Mesenchymal stem cell (in vitro differentiated cells and primary cell): Measurements from ENCODE around the gene CELF4.

ENCODE experiments used
- DNase-seq: peaks from one replicate; pipeline ENCODE4 v3.0.0-alpha.2; 2013
- H2AFZ ChIP-seq: one replicate; pipeline ENCODE4 v1.6.1; 2013; ENCODE audit warnings: low read depth, mild to moderate bottlenecking, control low read depth, inconsistent platforms, low read length, moderate library complexity
- H2AK5ac ChIP-seq: 2 replicates; pipeline ENCODE4 v1.6.1; 2013; ENCODE audit warnings: low read length, moderate library complexity, mild to moderate bottlenecking, inconsistent platforms; ENCODE audit not compliant: severe bottlenecking
- H2BK120ac ChIP-seq: one replicate; pipeline ENCODE4 v1.6.1; 2013; ENCODE audit warnings: low read depth, mild to moderate bottlenecking, inconsistent platforms, low read length, moderate library complexity
- H2BK12ac ChIP-seq, 2 experiments: one replicate each; pipeline ENCODE4 v1.6.1; 2013; ENCODE audit warnings: inconsistent platforms in 2 of 2, low read length in 2 of 2, mild to moderate bottlenecking in 2 of 2, moderate library complexity in 2 of 2, control low read depth in 1 of 2
- H2BK15ac ChIP-seq: one replicate; pipeline ENCODE4 v1.6.1; 2013; ENCODE audit warnings: mild to moderate bottlenecking, low read depth, inconsistent platforms; ENCODE audit not compliant: poor library complexity, severe bottlenecking
- H2BK5ac ChIP-seq: 2 replicates; pipeline ENCODE4 v1.6.1; 2013; ENCODE audit warnings: low read depth, mild to moderate bottlenecking, low read length, control low read depth, inconsistent platforms; ENCODE audit not compliant: poor library complexity, severe bottlenecking
- H3K14ac ChIP-seq, 2 experiments: one replicate each; pipeline ENCODE4 v1.6.1; 2013; ENCODE audit warnings: inconsistent platforms in 2 of 2, low read length in 2 of 2, control low read depth in 1 of 2, mild to moderate bottlenecking in 1 of 2, moderate library complexity in 1 of 2
- H3K18ac ChIP-seq, 2 experiments: one replicate each; pipeline ENCODE4 v1.6.1; 2013; ENCODE audit warnings: inconsistent platforms in 2 of 2, low read length in 2 of 2, control low read depth in 1 of 2, low read depth in 1 of 2, mild to moderate bottlenecking in 1 of 2
- H3K23ac ChIP-seq, 2 experiments: one replicate each; pipeline ENCODE4 v1.6.1; 2013; ENCODE audit warnings: inconsistent platforms in 2 of 2, low read length in 2 of 2, mild to moderate bottlenecking in 2 of 2, moderate library complexity in 2 of 2, control low read depth in 1 of 2
- H3K27ac ChIP-seq: 2 replicates; pipeline ENCODE4 v1.5.1; 2013; ENCODE audit warnings: mild to moderate bottlenecking, moderate library complexity, low read length, control low read depth, inconsistent platforms; ENCODE audit not compliant: poor library complexity, severe bottlenecking
- H3K27me3 ChIP-seq, 2 experiments: 2 replicates each; pipeline versions ENCODE4 v1.6.1 to v1.7.0; 2013; ENCODE audit warnings: low read length in 2 of 2, mild to moderate bottlenecking in 2 of 2, moderate library complexity in 2 of 2, control low read depth in 1 of 2, inconsistent platforms in 1 of 2; ENCODE audit not compliant: control insufficient read depth in 1 of 2, insufficient read depth in 1 of 2
- H3K36me3 ChIP-seq, 2 experiments: 2 replicates each; pipeline versions ENCODE4 v1.6.1 to v1.7.0; 2013; ENCODE audit warnings: low read length in 2 of 2, control low read depth in 1 of 2, inconsistent platforms in 1 of 2, low read depth in 1 of 2, mild to moderate bottlenecking in 1 of 2; ENCODE audit not compliant: insufficient read depth in 2 of 2, control insufficient read depth in 1 of 2
- H3K4ac ChIP-seq, 2 experiments: one replicate each; pipeline ENCODE4 v1.6.1; 2013; ENCODE audit warnings: inconsistent platforms in 2 of 2, low read length in 2 of 2, mild to moderate bottlenecking in 2 of 2, moderate library complexity in 2 of 2, control low read depth in 1 of 2, low read depth in 1 of 2
- H3K4me1 ChIP-seq: 2 replicates; pipeline ENCODE4 v1.6.1; 2013; ENCODE audit warnings: low read depth, low read length, control low read depth; ENCODE audit not compliant: control insufficient read depth, insufficient read depth
- H3K4me2 ChIP-seq: 2 replicates; pipeline ENCODE4 v1.6.1; 2013; ENCODE audit warnings: low read length, mild to moderate bottlenecking, inconsistent platforms; ENCODE audit not compliant: poor library complexity, severe bottlenecking
- H3K4me3 ChIP-seq, 2 experiments: 2 replicates each; pipeline versions ENCODE4 v1.5.1 to v1.7.0; 2013; ENCODE audit warnings: low read length in 2 of 2, mild to moderate bottlenecking in 2 of 2, control low read depth in 1 of 2, low read depth in 1 of 2; ENCODE audit not compliant: insufficient read depth in 1 of 2
- H3K79me1 ChIP-seq: replicated peaks from 2 replicates; pipeline ENCODE4 v1.6.1; 2013; ENCODE audit warnings: mild to moderate bottlenecking, control low read depth, low read length, inconsistent platforms; ENCODE audit not compliant: poor library complexity, severe bottlenecking
- H3K9ac ChIP-seq: 2 replicates; pipeline ENCODE4 v1.7.0; 2013; ENCODE audit warnings: mild to moderate bottlenecking, low read length, moderate library complexity
- H3K9me3 ChIP-seq: 2 replicates; pipeline ENCODE4 v1.7.0; 2013; ENCODE audit warnings: mild to moderate bottlenecking, low read length; ENCODE audit not compliant: control insufficient read depth
- H4K8ac ChIP-seq: one replicate; pipeline ENCODE4 v1.6.1; 2013; ENCODE audit warnings: inconsistent platforms, mild to moderate bottlenecking, low read length, moderate library complexity
- H4K91ac ChIP-seq: one replicate; pipeline ENCODE4 v1.6.1; 2013; ENCODE audit warnings: mild to moderate bottlenecking, low read length, inconsistent platforms
- WGBS: methylation state at CpG from one replicate; pipeline ENCODE4 v1.1.7; 2013; ENCODE audit warnings: mixed read lengths; 5-methylcytosine and 5-hydroxymethylcytosine counted together

Gene CELF4

GRCh38 chr18:37442477-37442876, 123.1 kb downstream of the CELF4 start:
- no peak for DNase-seq
- no peak overlapping the region for H2BK15ac ChIP-seq
- no peak overlapping the region for H3K18ac ChIP-seq
- H3K79me1 ChIP-seq: no peaks in the 10 kb centered on the region
- no peak overlapping the region for H2AFZ ChIP-seq
- H3K4me2 ChIP-seq: no peak overlapping the region
- H4K91ac ChIP-seq: no peak overlapping the region
- no peaks in the 10 kb centered on the region for H3K9me3 ChIP-seq
- H3K4me1 ChIP-seq: no peaks in the 10 kb centered on the region
- H4K8ac ChIP-seq: no peak overlapping the region
- H3K4me3 ChIP-seq: no peak overlapping the region
- no peak overlapping the region for H2BK5ac ChIP-seq
- H3K27ac ChIP-seq: no peak overlapping the region
- H3K36me3 ChIP-seq: no peaks in the 10 kb centered on the region
- no peak overlapping the region for H2BK120ac ChIP-seq
- H2AK5ac ChIP-seq: no peak overlapping the region
- no peak overlapping the region for H3K23ac ChIP-seq
- no peak overlapping the region for H3K4ac ChIP-seq
- peaks cover 42 to 80% of the 10 kb centered on the region in 2 experiments for H3K27me3 ChIP-seq
- WGBS: 87% methylated on average over 11 of the region's 11 CpGs
- H3K14ac ChIP-seq: no peak overlapping the region
- no peak overlapping the region for H3K9ac ChIP-seq
- H2BK12ac ChIP-seq: no peak overlapping the region

DNA sequence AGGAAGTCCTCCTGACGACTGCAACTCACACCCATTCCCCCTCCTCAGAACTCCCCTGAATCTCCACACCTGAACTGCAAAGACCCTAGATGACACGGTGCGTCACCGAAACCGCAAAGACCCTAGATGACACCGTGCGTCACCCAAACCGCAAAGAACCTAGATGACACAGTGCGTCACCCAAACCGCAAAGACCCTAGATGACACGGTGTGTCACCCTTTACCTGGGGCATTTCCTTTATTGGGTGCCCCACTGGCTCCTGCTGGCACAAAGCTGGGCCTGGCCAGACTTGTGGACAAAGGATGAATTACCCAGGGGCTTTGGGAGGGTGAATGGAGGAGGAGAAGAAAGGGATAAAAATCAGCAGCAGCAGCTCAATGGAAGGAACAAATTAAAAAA, 123.8 kb downstream of the CELF4 start:
- no peak overlapping the region for H2BK5ac ChIP-seq
- no peak overlapping the region for H3K4me3 ChIP-seq
- 84% methylated on average over 11 of the region's 11 CpGs for WGBS
- no peak overlapping the region for H4K91ac ChIP-seq
- no peak overlapping the region for H3K23ac ChIP-seq
- no peak overlapping the region for H3K4ac ChIP-seq
- H3K18ac ChIP-seq: no peak overlapping the region
- no peak overlapping the region for H2AK5ac ChIP-seq
- H2AFZ ChIP-seq: no peak overlapping the region
- no peaks in the 10 kb centered on the region for H3K79me1 ChIP-seq
- H3K27me3 ChIP-seq: peaks cover 45 to 81% of the 10 kb centered on the region in 2 experiments
- H4K8ac ChIP-seq: no peak overlapping the region
- no peak overlapping the region for H2BK120ac ChIP-seq
- no peak overlapping the region for H3K14ac ChIP-seq
- H3K4me2 ChIP-seq: no peak overlapping the region
- no peak overlapping the region for H3K9ac ChIP-seq
- no peak overlapping the region for H2BK12ac ChIP-seq
- no peaks in the 10 kb centered on the region for H3K36me3 ChIP-seq
- no peaks in the 10 kb centered on the region for H3K9me3 ChIP-seq
- H3K27ac ChIP-seq: no peak overlapping the region
- no peak for DNase-seq
- no peak overlapping the region for H2BK15ac ChIP-seq
- H3K4me1 ChIP-seq: no peaks in the 10 kb centered on the region

GRCh38 chr18:37440206-37440605, 125.4 kb downstream of the CELF4 start:
- H2BK12ac ChIP-seq: no peak overlapping the region
- H3K27ac ChIP-seq: no peak overlapping the region
- H3K4me2 ChIP-seq: no peak overlapping the region
- no peak overlapping the region for H2BK120ac ChIP-seq
- no peaks in the 10 kb centered on the region for H3K9me3 ChIP-seq
- no peak overlapping the region for H3K4me3 ChIP-seq
- no peaks in the 10 kb centered on the region for H3K4me1 ChIP-seq
- no peak overlapping the region for H2BK15ac ChIP-seq
- H2AK5ac ChIP-seq: no peak overlapping the region
- no peak for DNase-seq
- H2AFZ ChIP-seq: no peak overlapping the region
- peaks cover 51 to 77% of the 10 kb centered on the region in 2 experiments for H3K27me3 ChIP-seq
- H3K36me3 ChIP-seq: no peaks in the 10 kb centered on the region
- 83% methylated on average over 3 of the region's 6 CpGs for WGBS
- no peaks in the 10 kb centered on the region for H3K79me1 ChIP-seq
- no peak overlapping the region for H3K23ac ChIP-seq
- H4K8ac ChIP-seq: no peak overlapping the region
- no peak overlapping the region for H2BK5ac ChIP-seq
- no peak overlapping the region for H3K9ac ChIP-seq
- H3K4ac ChIP-seq: no peak overlapping the region
- no peak overlapping the region for H3K18ac ChIP-seq
- H4K91ac ChIP-seq: no peak overlapping the region
- peak overlapping the region in 1 of 2 experiments; percentile 7 for H3K14ac ChIP-seq

- Histone ChIP-seq H4K8ac (no peak overlapping the region), H3K4me1 (no peaks in the 10 kb centered on the region), H2AK5ac (no peak overlapping the region), H4K91ac (no peak overlapping the region), H3K36me3 (no peaks in the 10 kb centered on the region), H2BK12ac (no peak overlapping the region), H3K4ac (no peak overlapping the region), H3K4me3 (no peak overlapping the region), H3K18ac (no peak overlapping the region), H3K27me3 (peaks cover 50 to 76% of the 10 kb centered on the region in 2 experiments), H3K9me3 (no peaks in the 10 kb centered on the region), H3K23ac (no peak overlapping the region), H3K79me1 (no peaks in the 10 kb centered on the region), H3K9ac (no peak overlapping the region), H2BK15ac (no peak overlapping the region), H3K14ac (no peak overlapping the region), H2BK120ac (no peak overlapping the region), H2BK5ac (no peak overlapping the region), H3K4me2 (no peak overlapping the region), H2AFZ (no peak overlapping the region), H3K27ac (no peak overlapping the region)
- WGBS: 81% methylated on average over 7 of the region's 7 CpGs
- no peak for DNase-seq
These were observed 127.0 kb downstream of the CELF4 start for GRCh38 chr18:37438417-37439180.
